Measurements from ENCODE around the gene MRTFA.

The MRTFA gene

DNA sequence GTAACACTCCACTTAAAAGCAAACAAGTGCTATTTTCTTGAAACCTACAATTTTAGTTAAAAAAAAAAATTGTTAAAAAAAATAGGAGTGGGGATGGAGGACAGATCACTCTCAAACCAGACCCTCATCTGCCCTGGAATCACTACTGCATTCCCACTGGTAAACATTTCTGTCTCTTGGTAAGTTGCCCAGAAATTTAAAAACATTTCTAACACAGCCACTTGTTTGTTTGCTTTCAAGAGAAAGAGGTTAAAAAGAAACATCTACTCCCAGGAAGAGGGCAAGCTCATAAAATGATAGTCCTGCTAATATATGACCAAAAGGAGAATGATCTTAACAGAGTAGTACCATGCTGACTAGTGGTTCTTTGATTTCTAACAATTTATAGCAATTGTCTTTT lies 182.8 kb downstream of the MRTFA start:
- TF ChIP-seq, protein P1, sequence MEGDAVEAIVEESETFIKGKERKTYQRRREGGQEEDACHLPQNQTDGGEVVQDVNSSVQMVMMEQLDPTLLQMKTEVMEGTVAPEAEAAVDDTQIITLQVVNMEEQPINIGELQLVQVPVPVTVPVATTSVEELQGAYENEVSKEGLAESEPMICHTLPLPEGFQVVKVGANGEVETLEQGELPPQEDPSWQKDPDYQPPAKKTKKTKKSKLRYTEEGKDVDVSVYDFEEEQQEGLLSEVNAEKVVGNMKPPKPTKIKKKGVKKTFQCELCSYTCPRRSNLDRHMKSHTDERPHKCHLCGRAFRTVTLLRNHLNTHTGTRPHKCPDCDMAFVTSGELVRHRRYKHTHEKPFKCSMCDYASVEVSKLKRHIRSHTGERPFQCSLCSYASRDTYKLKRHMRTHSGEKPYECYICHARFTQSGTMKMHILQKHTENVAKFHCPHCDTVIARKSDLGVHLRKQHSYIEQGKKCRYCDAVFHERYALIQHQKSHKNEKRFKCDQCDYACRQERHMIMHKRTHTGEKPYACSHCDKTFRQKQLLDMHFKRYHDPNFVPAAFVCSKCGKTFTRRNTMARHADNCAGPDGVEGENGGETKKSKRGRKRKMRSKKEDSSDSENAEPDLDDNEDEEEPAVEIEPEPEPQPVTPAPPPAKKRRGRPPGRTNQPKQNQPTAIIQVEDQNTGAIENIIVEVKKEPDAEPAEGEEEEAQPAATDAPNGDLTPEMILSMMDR (IDR thresholded peaks at IDR 0.05; ENCODE audit: extremely low read depth, insufficient read depth, missing control alignments): no peak
- no peak for DNase-seq (ENCODE audit: low spot score)
- in situ Hi-C loops (cut with MboI; ENCODE audit: low pct_unique_long_range_greater_than_20kb, low sequenced_read_pairs, unreplicated experiment): no loop called here

DNA sequence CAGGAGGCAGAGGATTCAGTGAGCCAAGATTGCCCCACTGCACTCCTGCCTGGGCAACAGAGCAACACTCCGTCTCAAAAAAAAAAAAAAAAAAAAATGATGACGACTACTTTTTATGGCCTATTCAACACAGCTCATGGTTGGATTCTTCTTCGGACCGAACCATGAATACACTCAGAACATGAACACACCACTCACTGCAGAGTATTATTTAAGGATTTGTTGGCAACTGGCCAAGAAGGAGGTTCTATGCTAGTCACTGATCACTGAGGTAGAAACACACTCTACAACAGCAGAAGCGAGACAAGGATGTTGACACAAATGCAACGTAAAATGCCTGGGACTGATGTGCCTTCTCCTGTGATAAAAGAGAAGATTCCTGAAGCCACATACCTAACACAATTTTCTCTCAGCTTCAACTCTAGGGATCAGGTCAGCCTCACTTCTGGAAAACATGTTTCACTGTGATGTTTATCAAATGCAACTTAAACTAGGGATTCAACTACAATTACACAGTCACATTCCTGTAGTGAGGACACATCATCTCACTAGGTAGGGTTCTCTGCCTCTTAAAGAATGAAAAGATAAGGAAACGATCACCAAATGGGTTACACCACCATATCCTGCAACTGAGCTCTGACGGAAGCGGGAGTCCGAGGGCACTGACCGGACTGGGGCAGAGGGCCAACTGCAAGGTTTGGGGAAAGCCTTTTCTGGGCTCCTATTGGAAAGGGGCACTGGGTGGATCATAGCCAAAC lies 183.6 kb downstream of the MRTFA start:
- no peak for DNase-seq (ENCODE audit: low spot score)
- in situ Hi-C loops (cut with MboI; ENCODE audit: low pct_unique_long_range_greater_than_20kb, low sequenced_read_pairs, unreplicated experiment): no loop called here
- TF ChIP-seq, protein P1 (IDR thresholded peaks at IDR 0.05; ENCODE audit: extremely low read depth, insufficient read depth, missing control alignments): no peak

DNA sequence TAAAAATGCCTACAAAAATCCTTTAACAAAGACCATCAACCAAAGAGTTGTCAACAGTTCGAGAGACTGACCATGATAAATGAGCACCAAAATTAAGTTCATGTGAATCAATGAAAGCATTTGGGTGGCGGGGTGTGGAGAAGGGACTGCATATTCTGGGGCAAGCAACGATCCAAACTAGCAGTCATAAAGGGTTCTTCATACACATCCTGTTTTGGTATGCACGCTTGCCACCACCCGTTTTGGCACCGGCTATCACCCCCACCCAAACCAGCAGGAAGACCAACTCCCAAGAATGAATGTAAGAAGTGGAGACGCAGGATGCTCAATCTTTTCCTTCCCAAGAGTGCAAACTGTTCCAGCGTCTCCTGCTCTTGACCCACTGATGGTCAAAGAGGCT lies 185.3 kb downstream of the MRTFA start:
- in situ Hi-C loops (cut with MboI; ENCODE audit: low pct_unique_long_range_greater_than_20kb, low sequenced_read_pairs, unreplicated experiment): no loop called here
- no peak for DNase-seq (ENCODE audit: low spot score)
- TF ChIP-seq, protein P1 (IDR thresholded peaks at IDR 0.05; ENCODE audit: extremely low read depth, insufficient read depth, missing control alignments): no peak

DNA sequence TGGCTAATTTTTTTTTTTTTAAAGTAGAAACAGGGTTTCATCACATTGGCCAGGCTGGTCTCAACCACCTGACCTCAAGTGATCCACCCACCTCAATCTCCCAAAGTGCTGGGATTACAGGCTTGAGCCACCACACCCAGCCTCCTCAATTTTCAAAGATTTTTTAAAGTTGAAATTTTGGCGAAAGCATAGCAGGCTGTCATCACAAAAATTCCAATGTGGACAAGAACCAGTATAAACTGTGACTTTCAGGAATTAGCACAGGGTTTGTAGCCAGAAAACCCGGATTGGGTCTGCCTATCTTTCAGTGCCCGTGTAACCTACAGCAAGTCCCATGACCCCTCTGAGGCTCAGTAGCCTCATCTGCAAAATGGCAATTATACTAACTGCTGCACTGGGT lies 185.9 kb downstream of the MRTFA start:
- in situ Hi-C loops (cut with MboI; ENCODE audit: low pct_unique_long_range_greater_than_20kb, low sequenced_read_pairs, unreplicated experiment): no loop called here
- DNase-seq (ENCODE audit: low spot score): no peak
- TF ChIP-seq, protein P1 (IDR thresholded peaks at IDR 0.05; ENCODE audit: extremely low read depth, insufficient read depth, missing control alignments): no peak

DNA sequence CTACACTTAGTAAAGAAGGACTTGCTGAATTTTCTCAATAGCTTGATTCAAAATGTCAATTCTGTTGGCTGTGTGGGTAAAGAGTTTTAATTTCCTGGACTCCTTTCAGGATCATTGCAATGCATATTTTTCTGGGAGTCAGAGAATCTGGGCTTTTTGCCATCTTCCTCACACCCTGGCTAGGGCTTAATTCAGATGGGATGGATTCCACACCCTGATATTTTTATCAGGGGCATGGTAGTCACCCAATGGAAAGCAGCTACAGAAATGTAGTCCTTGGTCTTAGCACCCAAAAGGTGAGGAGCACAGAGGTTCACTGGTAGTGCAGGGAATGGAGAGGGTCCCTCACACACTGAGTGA lies 186.9 kb downstream of the MRTFA start:
- in situ Hi-C loops (cut with MboI; ENCODE audit: low pct_unique_long_range_greater_than_20kb, low sequenced_read_pairs, unreplicated experiment): no loop called here
- TF ChIP-seq, protein P1 (IDR thresholded peaks at IDR 0.05; ENCODE audit: extremely low read depth, insufficient read depth, missing control alignments): no peak
- no peak for DNase-seq (ENCODE audit: low spot score)

DNA sequence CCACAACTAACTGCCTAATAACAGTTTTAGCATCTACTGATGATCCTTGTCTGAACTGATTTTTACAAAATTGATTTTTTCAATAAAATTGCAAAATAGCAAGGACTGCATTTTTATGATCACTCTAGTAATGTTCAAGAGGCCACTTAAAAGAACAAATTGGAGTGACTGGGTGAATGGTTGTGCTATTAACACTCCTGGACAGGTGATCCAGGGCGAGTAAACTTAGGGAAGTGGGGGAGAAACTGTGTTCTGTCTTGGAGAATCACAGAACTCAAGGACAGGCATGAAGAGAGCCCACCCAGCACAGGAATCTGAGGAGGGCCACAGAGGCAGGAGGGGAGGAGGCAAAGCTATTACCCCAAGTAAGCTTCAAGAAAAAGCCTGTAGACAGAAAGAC lies 190.3 kb downstream of the MRTFA start:
- no peak for DNase-seq (ENCODE audit: low spot score)
- in situ Hi-C loops (cut with MboI; ENCODE audit: low pct_unique_long_range_greater_than_20kb, low sequenced_read_pairs, unreplicated experiment): no loop called here
- TF ChIP-seq, protein P1 (IDR thresholded peaks at IDR 0.05; ENCODE audit: extremely low read depth, insufficient read depth, missing control alignments): no peak
